IPS-NIHi11 (cell line): ENCODE measurements around the gene BLVRA.
A peak's percentile ranks its signal among the peaks of the same experiment; 100 is the strongest.
"Not testable (repeated sequence)": the region's sequence is repeated elsewhere in the genome, so short reads cannot be mapped to it uniquely, and the experiment has no call there.

Source experiments
- DNase-seq: peaks from one replicate; pipeline ENCODE4 v3.0.0; 2012; ENCODE audit warnings: mixed read lengths, low spot score

The BLVRA gene

GRCh38 chr7:43758029-43758821 lies at the start of gene BLVRA:
TSS of gene BLVRA (plus strand) at chr7:43758680. CDS start at chr7:43771159, 12,479 bp downstream.
- DNase-seq = peak; percentile 90

GRCh38 chr7:43711503-43711902 lies 47.0 kb upstream of the BLVRA start:
- no peak for DNase-seq

GRCh38 chr7:43715966-43716365 lies 42.5 kb upstream of the BLVRA start:
- DNase-seq = not testable (repeated sequence)

GRCh38 chr7:43716598-43716997 lies 41.9 kb upstream of the BLVRA start:
- no peak for DNase-seq

GRCh38 chr7:43721193-43721806 lies 37.2 kb upstream of the BLVRA start:
- DNase-seq = no peak

GRCh38 chr7:43723007-43723341 lies 35.5 kb upstream of the BLVRA start:
- no peak for DNase-seq

GRCh38 chr7:43725251-43725650 lies 33.2 kb upstream of the BLVRA start:
- no peak for DNase-seq

- no peak for DNase-seq
These were observed 32.0 kb upstream of the BLVRA start for GRCh38 chr7:43726466-43726865.

- no peak for DNase-seq
These were observed 31.5 kb upstream of the BLVRA start for GRCh38 chr7:43727003-43727402.

GRCh38 chr7:43727494-43727893 lies 31.0 kb upstream of the BLVRA start:
- DNase-seq = no peak

- DNase-seq = peak; percentile 86
These were observed 29.1 kb upstream of the BLVRA start, which contains the start of gene COA1 for GRCh38 chr7:43729214-43729923. TSS of gene COA1 (minus strand) at chr7:43729523. CDS start at chr7:43648614, 80,909 bp downstream.

GRCh38 chr7:43729924-43730248 lies 28.6 kb upstream of the BLVRA start:
- no peak for DNase-seq

GRCh38 chr7:43731494-43731893 lies 27.0 kb upstream of the BLVRA start:
- not testable (repeated sequence) for DNase-seq

GRCh38 chr7:43734575-43735332 lies 23.7 kb upstream of the BLVRA start:
- DNase-seq = not testable (repeated sequence)

- no peak for DNase-seq
These were observed 23.1 kb upstream of the BLVRA start for GRCh38 chr7:43735403-43735801.

GRCh38 chr7:43735802-43736603 lies 22.5 kb upstream of the BLVRA start:
- DNase-seq = no peak

GRCh38 chr7:43737467-43738127 lies 20.9 kb upstream of the BLVRA start:
- DNase-seq = no peak

GRCh38 chr7:43742692-43743091 lies 15.8 kb upstream of the BLVRA start:
- DNase-seq = no peak

GRCh38 chr7:43747328-43748105 lies 11.0 kb upstream of the BLVRA start:
- no peak for DNase-seq

GRCh38 chr7:43749383-43749940 lies 9.0 kb upstream of the BLVRA start:
- DNase-seq = no peak
